Caco-2 (cell line): ENCODE results near the gene HOXA6. TPM values are rescaled to one million over a fixed set of nuclear protein-coding genes. Genes with fewer than 3 reads are reported as not detected.

Experiments
- BruUV-seq: library from RNA; stranded (reverse); fragments of 400-500 nt; replicated peaks from 2 replicates; lab custom pipeline; 2021; lab: Mats Ljungman, UMichigan
- CTCF ChIA-PET: fragments of 300-600 bp; sonication (Branson Sonifier 250); formaldehyde crosslinking; loops from one replicate; lab custom pipeline; 2022; ENCODE audit warnings: antibody characterized with exemption; lab: Charles Lee
- POLR2A ChIA-PET: fragments of 300-600 bp; sonication (Branson Sonifier 250); formaldehyde crosslinking; loops from one replicate; lab custom pipeline; 2022; ENCODE audit warnings: antibody characterized with exemption; lab: Charles Lee
- DNase-seq, 2 experiments: peaks; one replicate each; pipeline versions ENCODE4 v3.0.0 to v3.0.0-alpha.2; 2020 to 2022
- H3K27me3 ChIP-seq: replicated peaks from 2 replicates; pipeline ENCODE4 v1.6.0; 2011; ENCODE audit warnings: low read length; ENCODE audit not compliant: control insufficient read depth, insufficient read depth
- H3K36me3 ChIP-seq: 2 replicates; pipeline ENCODE4 v1.5.1; 2011; ENCODE audit warnings: low read length; ENCODE audit not compliant: control insufficient read depth, insufficient read depth
- H3K4me1 ChIP-seq: fragments of 250-450 bp; sonication (Bioruptor Pico); 2 replicates; pipeline ENCODE4 v1.5.1; 2020; ENCODE audit warnings: mild to moderate bottlenecking
- H3K4me3 ChIP-seq: 2 replicates; pipeline ENCODE4 v1.5.1; 2011; ENCODE audit warnings: low read depth, mild to moderate bottlenecking, control low read depth, low read length
- H3K9me3 ChIP-seq: fragments of 250-450 bp; sonication (Bioruptor Pico); 2 replicates; pipeline ENCODE4 v1.5.1; 2020; ENCODE audit warnings: mild to moderate bottlenecking, moderate library complexity
- H3K27ac Mint-ChIP-seq: one replicate; pipeline ENCODE4 v1.8.0; 2022; ENCODE audit warnings: mixed read lengths; ENCODE audit not compliant: unreplicated experiment
- H3K27me3 Mint-ChIP-seq: one replicate; pipeline ENCODE4 v1.8.0; 2022; ENCODE audit warnings: mixed read lengths; ENCODE audit not compliant: insufficient read depth, unreplicated experiment
- H3K36me3 Mint-ChIP-seq: one replicate; pipeline ENCODE4 v1.8.0; 2022; ENCODE audit warnings: mild to moderate bottlenecking, mixed read lengths; ENCODE audit not compliant: insufficient read depth, unreplicated experiment
- H3K4me1 Mint-ChIP-seq: one replicate; pipeline ENCODE4 v1.8.0; 2022; ENCODE audit warnings: low read depth, mixed read lengths; ENCODE audit not compliant: unreplicated experiment
- H3K4me3 Mint-ChIP-seq: one replicate; pipeline ENCODE4 v1.8.0; 2022; ENCODE audit warnings: mild to moderate bottlenecking, moderate library complexity, mixed read lengths; ENCODE audit not compliant: unreplicated experiment
- H3K9me3 Mint-ChIP-seq: one replicate; pipeline ENCODE4 v1.8.0; 2022; ENCODE audit warnings: mixed read lengths; ENCODE audit not compliant: unreplicated experiment
- intact Hi-C: fragments of 100-400 bp; cut with micrococcal nuclease; formaldehyde crosslinking; loops from one replicate; pipeline ENCODE4 v1.10.0; 2022; ENCODE audit not compliant: unreplicated experiment
- total RNA-seq: library from RNA; stranded (reverse); gene quantifications from 2 replicates; pipeline ENCODE4 v1.2.3, GENCODE V29; 2022
- TF ChIP-seq, protein P1 (sequence below), 2 experiments: fragments of 200-600 bp in 1 of 2; IDR thresholded peaks; 1 replicate in 1 of 2; 2 replicates in 1 of 2; pipeline versions ENCODE4 v1.5.1 to v1.8.0; 2011 to 2022; ENCODE audit warnings: antibody characterized with exemption in 1 of 2, control low read depth in 1 of 2, inconsistent platforms in 1 of 2, low read depth in 1 of 2, low read length in 1 of 2, mild to moderate bottlenecking in 1 of 2, moderate library complexity in 1 of 2; ENCODE audit not compliant: insufficient read depth in 1 of 2, severe bottlenecking in 1 of 2, unreplicated experiment in 1 of 2

Gene HOXA6
- total RNA-seq, 1 experiment from 2014 or later, result 5.6 TPM

DNA sequence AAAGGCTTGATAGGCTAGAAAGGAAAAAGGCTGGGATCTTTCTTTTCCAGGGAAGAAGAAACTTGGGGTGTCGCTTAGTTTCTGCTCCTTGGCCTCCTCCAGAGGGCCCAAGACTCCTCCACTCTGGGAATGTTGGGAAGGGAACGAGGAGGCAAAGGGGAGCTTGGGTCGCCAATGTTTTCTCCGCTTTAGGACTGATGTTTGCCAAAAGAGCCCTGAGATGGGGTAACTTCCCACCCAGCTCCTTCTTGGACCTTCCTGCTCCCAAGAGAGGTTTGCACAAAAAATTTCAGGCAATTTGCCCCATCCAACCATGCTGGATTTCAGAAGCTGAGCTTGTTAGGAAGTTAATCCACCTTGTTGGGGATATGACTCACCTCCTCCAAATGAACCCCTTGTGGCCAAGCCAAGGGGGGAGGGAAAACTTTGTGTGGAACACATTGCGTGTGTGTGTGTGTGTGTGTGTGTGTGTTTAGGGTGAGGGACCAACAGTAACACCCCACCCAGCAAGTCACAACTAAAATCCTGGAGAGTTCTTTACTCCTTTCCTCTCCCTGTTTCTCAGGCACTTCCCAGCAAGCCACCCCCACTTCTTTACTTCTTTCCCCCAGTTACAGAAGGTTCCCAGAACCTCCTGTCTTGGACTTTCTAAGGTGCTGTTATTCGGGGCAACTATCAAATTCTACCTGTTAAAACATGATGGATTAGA, 36.4 kb downstream of the HOXA6 start:
- POLR2A ChIA-PET, result interaction anchor here (0.5 to 1.4 kb wide), 6 partner anchors 9 to 247 kb away, joined by 3 to 8 read pairs (median 6); partner anchors contain the start of genes HOXA4 and SKAP2
- BruUV-seq, result no TSS peak
- Histone ChIP-seq H3K27me3 (no peaks in the 10 kb centered on the region), H3K4me1 (peaks cover 30% of the 10 kb centered on the region), H3K4me3 (peak overlapping the region; percentile 41), H3K36me3 (no peaks in the 10 kb centered on the region; the same call in 1 of the 2 replicates), H3K9me3 (no peaks in the 10 kb centered on the region)
- Mint-ChIP-seq H3K4me3 (peak overlapping the region; percentile 85), H3K27me3 (no peaks in the 10 kb centered on the region), H3K4me1 (peaks cover 20% of the 10 kb centered on the region), H3K27ac (peak overlapping the region; percentile 87), H3K36me3 (peaks cover 35% of the 10 kb centered on the region), H3K9me3 (no peaks in the 10 kb centered on the region)
- CTCF ChIA-PET, result interaction anchor here (0.8 to 1.5 kb wide), 7 partner anchors 11 to 162 kb away, joined by 3 to 9 read pairs (median 4); partner anchors contain the start of gene HOXA4
- intact Hi-C loops, result no loop called here
- TF ChIP-seq, protein P1, sequence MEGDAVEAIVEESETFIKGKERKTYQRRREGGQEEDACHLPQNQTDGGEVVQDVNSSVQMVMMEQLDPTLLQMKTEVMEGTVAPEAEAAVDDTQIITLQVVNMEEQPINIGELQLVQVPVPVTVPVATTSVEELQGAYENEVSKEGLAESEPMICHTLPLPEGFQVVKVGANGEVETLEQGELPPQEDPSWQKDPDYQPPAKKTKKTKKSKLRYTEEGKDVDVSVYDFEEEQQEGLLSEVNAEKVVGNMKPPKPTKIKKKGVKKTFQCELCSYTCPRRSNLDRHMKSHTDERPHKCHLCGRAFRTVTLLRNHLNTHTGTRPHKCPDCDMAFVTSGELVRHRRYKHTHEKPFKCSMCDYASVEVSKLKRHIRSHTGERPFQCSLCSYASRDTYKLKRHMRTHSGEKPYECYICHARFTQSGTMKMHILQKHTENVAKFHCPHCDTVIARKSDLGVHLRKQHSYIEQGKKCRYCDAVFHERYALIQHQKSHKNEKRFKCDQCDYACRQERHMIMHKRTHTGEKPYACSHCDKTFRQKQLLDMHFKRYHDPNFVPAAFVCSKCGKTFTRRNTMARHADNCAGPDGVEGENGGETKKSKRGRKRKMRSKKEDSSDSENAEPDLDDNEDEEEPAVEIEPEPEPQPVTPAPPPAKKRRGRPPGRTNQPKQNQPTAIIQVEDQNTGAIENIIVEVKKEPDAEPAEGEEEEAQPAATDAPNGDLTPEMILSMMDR (IDR thresholded peaks at IDR 0.05; ENCODE audit: insufficient read depth in 1 of 2, low read depth in 1 of 2, low read length in 1 of 2, severe bottlenecking in 1 of 2, unreplicated experiment in 1 of 2), result peak in 1 of 2 experiments; percentile 10
- DNase-seq, result peak in 1 of 2 experiments; percentile 30

DNA sequence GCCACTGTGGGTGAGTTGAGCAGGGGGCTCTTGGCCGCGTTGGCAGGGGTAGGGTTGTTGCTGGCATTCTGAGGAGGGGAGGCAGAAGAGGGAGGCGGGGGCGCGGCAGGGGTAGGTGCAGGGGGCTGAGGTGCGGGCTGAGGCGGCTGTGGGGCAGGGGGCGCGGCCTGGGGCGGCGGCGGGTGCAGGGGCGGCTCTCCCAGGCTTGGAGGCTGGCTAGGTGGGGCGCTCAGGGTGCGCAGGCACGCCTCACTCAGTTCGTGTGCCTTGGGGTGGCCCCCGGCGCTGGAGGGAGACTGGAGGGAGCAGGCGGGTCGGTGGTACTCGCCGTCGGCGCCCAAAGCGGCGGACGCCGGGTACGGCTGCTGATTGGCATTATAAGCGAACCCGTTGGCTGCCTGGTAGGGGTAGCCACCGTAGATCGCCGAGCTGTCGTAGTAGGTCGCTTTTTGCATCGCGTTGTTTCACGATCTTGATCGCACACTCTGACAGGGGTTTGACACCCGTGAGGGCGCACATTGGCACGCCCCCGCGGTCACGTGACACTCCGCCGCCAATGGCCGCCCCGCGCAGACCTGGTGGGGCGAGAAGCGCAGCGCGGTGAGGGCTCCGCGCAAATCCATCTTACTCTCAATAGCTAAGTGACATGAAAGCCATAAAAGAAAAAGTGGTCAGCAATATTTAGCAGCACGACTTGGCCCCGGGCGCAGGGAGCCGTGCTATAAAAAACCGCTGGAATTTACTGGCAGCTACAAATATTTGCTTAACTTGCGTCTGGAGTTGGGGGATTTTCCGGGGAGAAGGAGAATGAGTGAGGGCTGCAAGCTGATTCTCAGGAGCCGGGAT, 37.2 kb downstream of the HOXA6 start:
- CTCF ChIA-PET, result interaction anchor here (0.8 to 1.5 kb wide), 7 partner anchors 12 to 161 kb away, joined by 3 to 9 read pairs (median 4); partner anchors contain the start of gene HOXA4
- POLR2A ChIA-PET, result interaction anchor here (0.5 to 1.4 kb wide), 6 partner anchors 10 to 246 kb away, joined by 3 to 8 read pairs (median 6); partner anchors contain the start of genes HOXA4 and SKAP2
- TF ChIP-seq, protein P1 (IDR thresholded peaks at IDR 0.05; ENCODE audit: insufficient read depth in 1 of 2, low read depth in 1 of 2, low read length in 1 of 2, severe bottlenecking in 1 of 2, unreplicated experiment in 1 of 2), result no peak
- Mint-ChIP-seq H3K4me1 (peaks cover 16% of the 10 kb centered on the region), H3K9me3 (no peaks in the 10 kb centered on the region), H3K27me3 (no peaks in the 10 kb centered on the region), H3K4me3 (peak overlapping the region; percentile 85), H3K27ac (peak overlapping the region; percentile 87), H3K36me3 (peaks cover 32% of the 10 kb centered on the region)
- Histone ChIP-seq H3K4me3 (peak overlapping the region; percentile 41), H3K4me1 (peaks cover 30% of the 10 kb centered on the region), H3K27me3 (no peaks in the 10 kb centered on the region), H3K9me3 (no peaks in the 10 kb centered on the region), H3K36me3 (no peaks in the 10 kb centered on the region; the same call in 1 of the 2 replicates)
- DNase-seq, result peak; percentile 90 to 93
- intact Hi-C loops, result loop anchor here (1.0 kb wide), 2 partner anchors 12 to 14 kb away; no protein-coding TSS in a partner anchor
- no TSS peak for BruUV-seq
